Measurements from ENCODE around the gene B3GNT8.
A peak's percentile ranks its signal among the peaks of the same experiment; 100 is the strongest.
"Not testable (repeated sequence)": the region's sequence is repeated elsewhere in the genome, so short reads cannot be mapped to it uniquely, and the experiment has no call there.

The B3GNT8 gene

DNA sequence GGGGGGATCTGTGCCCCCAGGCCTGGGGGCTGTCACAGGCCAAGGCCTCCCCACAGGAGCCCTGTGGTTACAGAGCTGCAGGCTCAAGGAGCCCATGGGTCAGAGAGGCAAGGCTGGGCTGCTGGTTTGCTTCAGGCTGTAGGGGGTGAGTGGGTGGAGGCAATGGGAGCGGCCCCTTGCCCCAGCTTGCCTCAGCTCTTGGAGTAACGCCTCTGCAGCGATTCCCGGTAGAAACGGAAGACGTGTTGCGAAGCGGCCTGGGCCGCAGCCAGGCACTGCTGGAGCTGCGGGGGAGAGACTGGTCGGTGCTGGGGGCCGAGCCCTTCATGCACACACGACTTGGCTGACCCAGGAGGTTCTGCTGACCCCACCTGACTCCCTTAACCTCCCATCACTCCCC lies 40.7 kb downstream of the B3GNT8 start:
- TF ChIP-seq CTCF (conservative IDR thresholded peaks at IDR 0.05; ENCODE audit: low read depth) = no peak
- peak overlapping the region; percentile 90 for H3K27ac ChIP-seq
- ChIA-PET POLR2A (ENCODE audit: low non-redundant PET) (interaction anchor here (1.0 kb wide), 1 partner anchor 22 kb away, joined by 3 read pairs; the partner anchor contains the start of gene B9D2), CTCF (no interaction called here)
- DNase-seq (ENCODE audit: low spot score) = peak; percentile 55

DNA sequence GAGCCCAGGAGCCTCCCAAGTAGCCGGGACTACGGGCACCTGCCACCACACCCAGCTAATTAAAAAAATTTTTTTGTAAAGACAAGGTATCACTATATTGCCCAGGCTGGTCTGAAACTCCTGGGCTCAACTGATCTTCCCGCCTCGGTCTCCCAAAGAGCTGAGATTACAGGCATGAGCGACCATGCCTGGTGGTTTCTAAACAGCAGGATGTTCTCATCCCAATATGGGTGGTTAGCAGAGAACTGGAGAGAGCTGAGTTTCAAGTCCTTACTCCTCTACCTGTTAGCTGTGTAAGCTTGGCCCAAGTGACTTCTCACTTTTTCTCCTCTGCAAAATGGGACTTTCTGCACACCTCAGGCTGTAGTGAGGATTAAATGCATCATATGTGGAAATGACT lies 42.8 kb downstream of the B3GNT8 start:
- H3K27ac ChIP-seq = peak overlapping the region; percentile 90
- DNase-seq (ENCODE audit: low spot score) = no peak
- no peak for TF ChIP-seq CTCF (conservative IDR thresholded peaks at IDR 0.05; ENCODE audit: low read depth)
- CTCF ChIA-PET = interaction anchor here (1.0 kb wide), 1 partner anchor 65 kb away, joined by 4 read pairs; no protein-coding TSS in a partner anchor
- POLR2A ChIA-PET (ENCODE audit: low non-redundant PET) = interaction anchor here (0.7 kb wide), 1 partner anchor 14 kb away, joined by 3 read pairs; no protein-coding TSS in a partner anchor

- DNase-seq (ENCODE audit: low spot score); CTCF ChIA-PET: not testable (repeated sequence)
- H3K27ac ChIP-seq = peak overlapping the region; percentile 91
- POLR2A ChIA-PET (ENCODE audit: low non-redundant PET) = interaction anchor here (0.7 kb wide), 1 partner anchor 762 kb away, joined by 5 read pairs; no protein-coding TSS in a partner anchor
These were observed 45.6 kb downstream of the B3GNT8 start for GRCh38 chr19:41381536-41381935.

DNA sequence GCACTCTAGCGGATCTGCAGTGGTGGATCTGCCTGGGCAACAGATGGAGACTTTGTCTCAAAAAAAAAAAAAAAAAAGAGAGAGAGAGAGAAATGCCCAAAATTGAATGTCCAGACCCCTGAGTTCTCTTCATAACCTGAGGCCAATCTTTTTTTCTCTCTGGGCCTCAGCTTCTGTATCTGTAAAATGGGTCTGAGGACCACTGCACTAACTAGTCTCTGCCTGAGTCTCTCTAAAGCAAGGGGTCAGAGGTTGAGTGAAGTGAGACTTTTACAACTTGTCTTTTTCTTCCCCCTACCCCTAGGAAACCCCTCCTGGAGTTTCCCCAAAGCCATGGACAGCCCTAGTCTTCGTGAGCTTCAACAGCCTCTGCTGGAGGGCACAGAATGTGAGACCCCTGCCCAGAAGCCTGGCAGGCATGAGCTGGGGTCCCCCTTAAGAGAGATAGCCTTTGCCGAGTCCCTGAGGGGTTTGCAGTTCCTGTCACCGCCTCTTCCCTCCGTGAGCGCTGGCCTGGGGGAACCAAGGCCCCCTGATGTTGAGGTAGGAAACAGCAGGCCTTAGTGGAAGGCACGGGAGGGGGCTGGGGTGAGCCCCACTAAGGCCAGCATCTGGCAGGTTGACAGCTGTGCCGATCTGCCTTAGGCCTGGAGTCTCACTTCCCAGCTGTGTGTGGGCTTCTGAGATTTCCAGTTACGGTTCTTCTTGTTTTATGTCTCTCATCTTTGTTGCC lies 49.0 kb downstream of the B3GNT8 start:
- TF ChIP-seq CTCF (conservative IDR thresholded peaks at IDR 0.05; ENCODE audit: low read depth) = no peak
- ChIA-PET CTCF (no interaction called here), POLR2A (ENCODE audit: low non-redundant PET) (no interaction called here)
- H3K27ac ChIP-seq = peak overlapping the region; percentile 91
- DNase-seq (ENCODE audit: low spot score) = no peak

DNA sequence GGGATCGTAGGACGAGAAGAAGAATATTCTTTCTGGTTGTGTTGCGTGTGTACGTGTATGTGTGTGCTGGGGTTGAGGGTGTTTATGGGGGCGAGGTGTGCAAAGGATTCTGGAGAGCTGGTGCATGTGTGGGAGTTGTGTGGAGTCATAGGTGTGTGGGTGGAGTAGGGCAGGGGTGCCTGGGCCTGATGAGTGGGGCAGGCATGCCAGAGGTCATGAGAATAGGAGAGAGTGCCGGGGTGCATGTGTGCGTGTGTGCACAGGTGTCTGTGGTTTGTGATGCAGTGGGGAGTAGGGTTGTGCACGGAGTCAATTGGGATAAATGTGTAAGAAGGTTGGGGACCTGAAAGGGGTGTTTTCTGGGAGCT lies 50.2 kb downstream of the B3GNT8 start:
- H3K27ac ChIP-seq = peak overlapping the region; percentile 58
- DNase-seq (ENCODE audit: low spot score) = no peak
- TF ChIP-seq CTCF (conservative IDR thresholded peaks at IDR 0.05; ENCODE audit: low read depth) = no peak
- ChIA-PET POLR2A (ENCODE audit: low non-redundant PET) (no interaction called here), CTCF (no interaction called here)

GRCh38 chr19:41376241-41376997 lies 50.8 kb downstream of the B3GNT8 start, which contains the start of gene TMEM91:
Gene TMEM91, plus strand, starts transcription at chr19:41376533. Its CDS starts 1,777 bp downstream, at chr19:41378310.
- ChIA-PET CTCF (interaction anchor here (0.6 to 1.0 kb wide), 2 partner anchors 12 to 18 kb away, joined by 3 read pairs; no protein-coding TSS in a partner anchor), POLR2A (ENCODE audit: low non-redundant PET) (no interaction called here)
- no peak for DNase-seq (ENCODE audit: low spot score)
- TF ChIP-seq CTCF (conservative IDR thresholded peaks at IDR 0.05; ENCODE audit: low read depth) = no peak
- H3K27ac ChIP-seq = peak within 1 kb of the TSS; percentile 58
